ENCODE data around the gene ICE1.
A peak's percentile ranks its signal among the peaks of the same experiment; 100 is the strongest.

Gene ICE1

DNA sequence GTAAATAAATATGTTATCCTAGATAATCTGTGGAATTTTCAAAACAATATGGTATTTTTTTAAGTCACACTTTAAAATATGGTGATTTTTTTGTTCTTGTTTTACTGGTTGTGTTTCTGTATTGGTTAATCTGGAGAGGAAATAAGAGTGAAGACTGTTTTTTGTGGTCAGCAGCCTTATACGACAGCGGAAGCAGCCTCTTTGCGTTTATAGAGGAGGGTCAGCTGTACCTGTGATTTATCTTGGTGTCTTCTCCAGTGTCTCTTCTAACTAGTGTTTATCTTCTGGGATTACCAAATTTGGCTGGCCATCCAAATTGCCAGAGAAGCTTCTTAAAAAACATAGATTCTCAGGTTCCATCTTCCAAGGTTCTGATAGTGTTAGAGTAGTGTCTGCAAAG, 58.7 kb downstream of the ICE1 start:
- H3K27me3 ChIP-seq (ENCODE audit: insufficient read depth, low read length): no peaks in the 10 kb centered on the region
- no peak overlapping the region for H3K4ac ChIP-seq (ENCODE audit: low read depth, low read length)
- no peaks in the 10 kb centered on the region for H3K79me2 ChIP-seq (ENCODE audit: control insufficient read depth, insufficient read depth, low read length, poor library complexity)
- DNase-seq: no peak
- no peak overlapping the region for H3K14ac ChIP-seq (ENCODE audit: low read length)
- no peak overlapping the region for H2BK12ac ChIP-seq (ENCODE audit: low read length)
- no peak overlapping the region for H3K18ac ChIP-seq (ENCODE audit: low read length)
- WGBS (ENCODE audit: extremely low coverage, insufficient coverage, insufficient read length): no CpG with 5 or more reads among the region's 3 CpGs
- no peak overlapping the region for H2BK120ac ChIP-seq (ENCODE audit: insufficient read depth, low read length, poor library complexity)
- no peak overlapping the region for H3K9ac ChIP-seq (ENCODE audit: low read length)
- no peak overlapping the region for H4K8ac ChIP-seq (ENCODE audit: low read depth, low read length)
- H3K36me3 ChIP-seq (ENCODE audit: control insufficient read depth in 1 of 2, insufficient read depth in 2 of 2, low read length in 2 of 2): peaks cover 4 to 6% of the 10 kb centered on the region in 2 experiments
- no peak overlapping the region for H3K4me3 ChIP-seq (ENCODE audit: low read depth, low read length)
- no peak overlapping the region for H3K4me2 ChIP-seq (ENCODE audit: low read length)
- no peak overlapping the region for H2AK5ac ChIP-seq (ENCODE audit: low read length)
- no peak overlapping the region for H4K91ac ChIP-seq (ENCODE audit: low read depth, low read length)
- H2BK5ac ChIP-seq (ENCODE audit: low read depth, low read length, poor library complexity): no peak overlapping the region
- no peaks in the 10 kb centered on the region for H3K79me1 ChIP-seq (ENCODE audit: low read length)
- no peaks in the 10 kb centered on the region for H3K9me3 ChIP-seq (ENCODE audit: insufficient read depth, low read depth, low read length)
- no peak overlapping the region for H4K12ac ChIP-seq (ENCODE audit: low read depth, low read length)
- H3K4me1 ChIP-seq (ENCODE audit: control insufficient read depth in 1 of 2, insufficient read depth in 2 of 2, low read length in 2 of 2): no peaks in the 10 kb centered on the region
- H3K27ac ChIP-seq (ENCODE audit: low read depth, low read length): no peak overlapping the region
- no peak overlapping the region for H2AFZ ChIP-seq (ENCODE audit: insufficient read depth, low read length, poor library complexity)
- H3K23ac ChIP-seq (ENCODE audit: low read length): no peak overlapping the region

DNA sequence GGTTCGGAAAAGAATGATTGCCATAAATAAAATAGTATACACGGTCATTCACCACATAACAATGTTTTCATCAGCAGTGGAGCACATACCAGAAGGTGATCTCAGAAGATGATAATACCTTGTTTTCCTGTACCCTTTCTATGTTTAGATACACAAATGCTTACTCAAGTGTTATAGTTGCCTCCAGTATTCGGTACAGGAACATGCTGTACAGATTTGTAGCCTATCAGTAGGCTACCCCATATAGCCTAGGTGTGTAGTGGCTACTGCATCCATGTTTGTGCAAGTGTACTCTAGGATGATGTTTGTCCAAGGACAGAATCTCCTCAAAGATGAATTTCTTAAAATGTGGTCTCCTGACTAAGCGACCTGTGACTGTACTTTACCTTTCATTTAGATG, 59.2 kb downstream of the ICE1 start:
- no peak overlapping the region for H3K23ac ChIP-seq (ENCODE audit: low read length)

DNA sequence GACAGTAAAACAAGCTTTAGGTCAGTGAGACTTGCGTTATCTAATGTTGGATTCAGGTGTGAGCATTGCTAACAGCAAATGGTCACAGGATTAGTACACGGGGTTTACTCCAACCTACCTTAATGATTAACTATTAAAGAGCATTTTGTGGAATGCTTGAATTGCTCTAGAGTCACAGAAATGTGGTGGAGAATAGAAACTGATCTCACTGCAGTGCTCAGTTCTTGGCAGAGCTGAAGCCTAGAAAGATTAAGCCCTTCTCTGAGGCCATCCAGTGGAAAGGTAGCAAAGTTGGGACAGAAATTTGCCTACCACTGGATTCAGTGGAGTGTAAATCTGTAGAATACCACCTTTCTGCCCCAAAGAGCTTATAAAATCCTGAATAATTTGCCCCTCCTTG, 60.9 kb downstream of the ICE1 start:
- DNase-seq: no peak
- WGBS (ENCODE audit: extremely low coverage, insufficient coverage, insufficient read length): no CpG with 5 or more reads among the region's 2 CpGs
- no peak overlapping the region for H3K23ac ChIP-seq (ENCODE audit: low read length)

More for the DNA sequence above, 59.2 kb downstream of the ICE1 start:
- Histone ChIP-seq H3K4me1 (ENCODE audit: control insufficient read depth in 1 of 2, insufficient read depth in 2 of 2, low read length in 2 of 2) (no peaks in the 10 kb centered on the region), H4K91ac (ENCODE audit: low read depth, low read length) (no peak overlapping the region), H2AK5ac (ENCODE audit: low read length) (no peak overlapping the region), H3K4me2 (ENCODE audit: low read length) (no peak overlapping the region), H4K8ac (ENCODE audit: low read depth, low read length) (no peak overlapping the region), H3K79me2 (ENCODE audit: control insufficient read depth, insufficient read depth, low read length, poor library complexity) (no peaks in the 10 kb centered on the region), H2AFZ (ENCODE audit: insufficient read depth, low read length, poor library complexity) (no peak overlapping the region), H3K9me3 (ENCODE audit: insufficient read depth, low read depth, low read length) (no peaks in the 10 kb centered on the region), H3K9ac (ENCODE audit: low read length) (no peak overlapping the region), H2BK12ac (ENCODE audit: low read length) (no peak overlapping the region), H3K4me3 (ENCODE audit: low read depth, low read length) (no peak overlapping the region), H2BK120ac (ENCODE audit: insufficient read depth, low read length, poor library complexity) (no peak overlapping the region), H3K79me1 (ENCODE audit: low read length) (no peaks in the 10 kb centered on the region), H3K14ac (ENCODE audit: low read length) (no peak overlapping the region), H3K36me3 (ENCODE audit: control insufficient read depth in 1 of 2, insufficient read depth in 2 of 2, low read length in 2 of 2) (peaks cover 0 to 4% of the 10 kb centered on the region in 2 experiments), H2BK5ac (ENCODE audit: low read depth, low read length, poor library complexity) (no peak overlapping the region), H4K12ac (ENCODE audit: low read depth, low read length) (no peak overlapping the region), H3K18ac (ENCODE audit: low read length) (no peak overlapping the region), H3K27ac (ENCODE audit: low read depth, low read length) (no peak overlapping the region), H3K27me3 (ENCODE audit: insufficient read depth, low read length) (no peaks in the 10 kb centered on the region), H3K4ac (ENCODE audit: low read depth, low read length) (no peak overlapping the region)
- no CpG with 5 or more reads among the region's 4 CpGs for WGBS (ENCODE audit: extremely low coverage, insufficient coverage, insufficient read length)
- peak in 1 of 2 donors; percentile 45 for DNase-seq

DNA sequence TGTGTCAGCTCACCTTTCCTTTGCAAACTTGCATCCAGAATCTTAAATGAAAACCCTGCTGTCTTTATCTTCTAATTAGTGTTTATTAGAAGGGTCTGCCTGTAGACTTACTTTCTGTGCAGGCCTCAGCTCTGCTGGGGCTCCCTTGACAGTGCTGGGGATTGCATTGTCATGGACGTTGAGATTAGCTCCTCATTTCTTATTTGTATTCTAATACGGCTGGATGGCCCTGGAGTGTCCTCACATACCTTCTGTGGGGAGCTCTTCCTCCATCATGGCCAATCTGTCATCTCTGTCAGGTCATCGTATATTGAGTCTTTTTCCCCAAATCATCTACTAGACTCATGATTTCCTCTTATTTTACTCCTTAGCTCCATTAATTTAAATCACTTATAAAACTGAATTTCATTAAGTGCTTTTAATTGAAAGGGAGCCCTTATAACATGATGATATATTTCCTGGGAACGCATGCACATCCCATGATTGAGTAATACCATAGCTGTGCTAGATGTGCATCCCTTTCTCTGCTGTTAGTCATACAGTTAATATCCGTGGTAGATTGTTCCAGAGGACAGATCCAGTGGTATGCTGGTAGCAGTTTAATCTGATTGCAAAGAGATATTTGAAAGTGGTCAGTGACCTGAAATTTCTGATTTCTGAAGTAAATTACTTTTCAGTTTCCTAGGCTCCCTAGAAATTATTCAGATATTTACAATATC, 61.6 kb downstream of the ICE1 start:
- Histone ChIP-seq H2BK5ac (ENCODE audit: low read depth, low read length, poor library complexity) (no peak overlapping the region), H3K14ac (ENCODE audit: low read length) (no peak overlapping the region), H2BK12ac (ENCODE audit: low read length) (no peak overlapping the region), H2BK120ac (ENCODE audit: insufficient read depth, low read length, poor library complexity) (no peak overlapping the region), H3K4me1 (ENCODE audit: control insufficient read depth in 1 of 2, insufficient read depth in 2 of 2, low read length in 2 of 2) (no peaks in the 10 kb centered on the region), H3K36me3 (ENCODE audit: control insufficient read depth in 1 of 2, insufficient read depth in 2 of 2, low read length in 2 of 2) (peaks cover 4 to 6% of the 10 kb centered on the region in 2 experiments), H3K27me3 (ENCODE audit: insufficient read depth, low read length) (no peaks in the 10 kb centered on the region), H3K18ac (ENCODE audit: low read length) (no peak overlapping the region), H3K79me1 (ENCODE audit: low read length) (no peaks in the 10 kb centered on the region), H2AFZ (ENCODE audit: insufficient read depth, low read length, poor library complexity) (no peak overlapping the region), H3K4me2 (ENCODE audit: low read length) (no peak overlapping the region), H4K91ac (ENCODE audit: low read depth, low read length) (no peak overlapping the region), H3K4ac (ENCODE audit: low read depth, low read length) (no peak overlapping the region), H3K9ac (ENCODE audit: low read length) (no peak overlapping the region), H2AK5ac (ENCODE audit: low read length) (no peak overlapping the region), H3K27ac (ENCODE audit: low read depth, low read length) (no peak overlapping the region), H4K12ac (ENCODE audit: low read depth, low read length) (no peak overlapping the region), H3K9me3 (ENCODE audit: insufficient read depth, low read depth, low read length) (no peaks in the 10 kb centered on the region), H4K8ac (ENCODE audit: low read depth, low read length) (no peak overlapping the region), H3K79me2 (ENCODE audit: control insufficient read depth, insufficient read depth, low read length, poor library complexity) (no peaks in the 10 kb centered on the region), H3K23ac (ENCODE audit: low read length) (no peak overlapping the region), H3K4me3 (ENCODE audit: low read depth, low read length) (no peak overlapping the region)
- WGBS (ENCODE audit: extremely low coverage, insufficient coverage, insufficient read length): no CpG with 5 or more reads among the region's 5 CpGs
- DNase-seq: peak in 1 of 2 donors; percentile 45

More for the DNA sequence above, 60.9 kb downstream of the ICE1 start:
- Histone ChIP-seq H2BK120ac (ENCODE audit: insufficient read depth, low read length, poor library complexity) (no peak overlapping the region), H3K9ac (ENCODE audit: low read length) (no peak overlapping the region), H2BK5ac (ENCODE audit: low read depth, low read length, poor library complexity) (no peak overlapping the region), H3K4me1 (ENCODE audit: control insufficient read depth in 1 of 2, insufficient read depth in 2 of 2, low read length in 2 of 2) (no peaks in the 10 kb centered on the region), H2BK12ac (ENCODE audit: low read length) (no peak overlapping the region), H2AFZ (ENCODE audit: insufficient read depth, low read length, poor library complexity) (no peak overlapping the region), H3K9me3 (ENCODE audit: insufficient read depth, low read depth, low read length) (no peaks in the 10 kb centered on the region), H3K4me2 (ENCODE audit: low read length) (no peak overlapping the region), H3K27ac (ENCODE audit: low read depth, low read length) (no peak overlapping the region), H3K36me3 (ENCODE audit: control insufficient read depth in 1 of 2, insufficient read depth in 2 of 2, low read length in 2 of 2) (peaks cover 4 to 6% of the 10 kb centered on the region in 2 experiments), H3K4ac (ENCODE audit: low read depth, low read length) (no peak overlapping the region), H3K4me3 (ENCODE audit: low read depth, low read length) (no peak overlapping the region), H4K8ac (ENCODE audit: low read depth, low read length) (no peak overlapping the region), H3K18ac (ENCODE audit: low read length) (no peak overlapping the region), H3K27me3 (ENCODE audit: insufficient read depth, low read length) (no peaks in the 10 kb centered on the region), H3K14ac (ENCODE audit: low read length) (no peak overlapping the region), H4K91ac (ENCODE audit: low read depth, low read length) (no peak overlapping the region), H3K79me2 (ENCODE audit: control insufficient read depth, insufficient read depth, low read length, poor library complexity) (no peaks in the 10 kb centered on the region), H4K12ac (ENCODE audit: low read depth, low read length) (no peak overlapping the region), H3K79me1 (ENCODE audit: low read length) (no peaks in the 10 kb centered on the region), H2AK5ac (ENCODE audit: low read length) (no peak overlapping the region)
